SK-N-SH treated with all-trans-retinoic acid at 6 μM for 48 hours (cell line): Measurements from ENCODE around the gene NME1.

Experiments used
- ATAC-seq: fragments of 200-7000 bp; cut with Tn5 transposase; 3 replicates; pipeline ENCODE4 v1.9.1; 2020; ENCODE audit warnings: mild to moderate bottlenecking, moderate library complexity
- ARNTL ChIP-seq: fragments of 450-650 bp; formaldehyde crosslinking; IDR thresholded peaks from 2 replicates; pipeline ENCODE4 v1.5.0; 2020; ENCODE audit warnings: low read depth, mild to moderate bottlenecking, moderate library complexity, borderline replicate concordance
- BACH2 ChIP-seq: fragments of 250-450 bp; sonication (Bioruptor Pico); IDR thresholded peaks from 2 replicates; pipeline ENCODE4 v1.9.0; 2021; ENCODE audit warnings: mild to moderate bottlenecking, borderline replicate concordance
- CREB5 ChIP-seq: fragments of 250-450 bp; sonication (Bioruptor Pico); IDR thresholded peaks from 2 replicates; pipeline ENCODE4 v1.5.1; 2020; ENCODE audit warnings: low read depth, mild to moderate bottlenecking, moderate library complexity
- CSDC2 ChIP-seq: fragments of 250-450 bp; sonication (Bioruptor Pico); IDR thresholded peaks from 2 replicates; pipeline ENCODE4 v1.5.0; 2020; ENCODE audit warnings: mild to moderate bottlenecking, moderate library complexity
- CSRNP3 ChIP-seq: fragments of 250-450 bp; sonication (Bioruptor Pico); IDR thresholded peaks from 2 replicates; pipeline ENCODE4 v1.5.1; 2021; ENCODE audit warnings: mild to moderate bottlenecking, moderate library complexity
- ESRRG ChIP-seq: fragments of 250-450 bp; sonication (Bioruptor Pico); IDR thresholded peaks from 2 replicates; pipeline ENCODE4 v1.6.1; 2021; ENCODE audit warnings: mild to moderate bottlenecking
- GLIS3 ChIP-seq: fragments of 250-450 bp; sonication (Bioruptor Pico); IDR thresholded peaks from 2 replicates; pipeline ENCODE4 v1.5.0; 2020; ENCODE audit warnings: mild to moderate bottlenecking, moderate library complexity
- ISL1 ChIP-seq: fragments of 250-450 bp; sonication (Bioruptor Pico); IDR thresholded peaks from 2 replicates; pipeline ENCODE4 v2.1.2; 2022; ENCODE audit warnings: mild to moderate bottlenecking, moderate library complexity
- OSR1 ChIP-seq: fragments of 250-450 bp; sonication (Bioruptor Pico); IDR thresholded peaks from 2 replicates; pipeline ENCODE4 v1.8.0; 2022; ENCODE audit warnings: moderate library complexity, mild to moderate bottlenecking, inconsistent platforms
- PATZ1 ChIP-seq: fragments of 250-450 bp; sonication (Bioruptor Pico); IDR thresholded peaks from 2 replicates; pipeline ENCODE4 v1.8.0; 2020; ENCODE audit warnings: mild to moderate bottlenecking, moderate library complexity, borderline replicate concordance
- PPARA ChIP-seq: fragments of 250-450 bp; sonication (Bioruptor Pico); IDR thresholded peaks from 2 replicates; pipeline ENCODE4 v1.5.0; 2020; ENCODE audit warnings: mild to moderate bottlenecking, borderline replicate concordance
- RARB ChIP-seq: fragments of 250-450 bp; sonication (Bioruptor Pico); IDR thresholded peaks from 2 replicates; pipeline ENCODE4 v1.8.0; 2021; ENCODE audit warnings: mild to moderate bottlenecking, moderate library complexity
- SNAI2 ChIP-seq: fragments of 250-450 bp; sonication (Bioruptor Pico); IDR thresholded peaks from 2 replicates; pipeline ENCODE4 v1.5.0; 2020; ENCODE audit warnings: mild to moderate bottlenecking, moderate library complexity
- TCF4 ChIP-seq: fragments of 250-450 bp; sonication (Bioruptor Pico); IDR thresholded peaks from 2 replicates; pipeline ENCODE4 v1.8.0; 2021; ENCODE audit warnings: mild to moderate bottlenecking, moderate library complexity, borderline replicate concordance
- TOX ChIP-seq: fragments of 250-450 bp; sonication (Bioruptor Pico); IDR thresholded peaks from 2 replicates; pipeline ENCODE4 v1.8.0; 2021; ENCODE audit warnings: mild to moderate bottlenecking, moderate library complexity, borderline replicate concordance
- TSHZ2 ChIP-seq: fragments of 250-450 bp; sonication (Bioruptor Pico); IDR thresholded peaks from 2 replicates; pipeline ENCODE4 v1.5.0; 2020; ENCODE audit warnings: mild to moderate bottlenecking, moderate library complexity
- ZFP3 ChIP-seq: fragments of 250-450 bp; sonication (Bioruptor Pico); IDR thresholded peaks from 2 replicates; pipeline ENCODE4 v1.5.0; 2020; ENCODE audit warnings: mild to moderate bottlenecking, moderate library complexity
- ZFP30 ChIP-seq: fragments of 450-650 bp; formaldehyde crosslinking; IDR thresholded peaks from 2 replicates; pipeline ENCODE4 v1.5.0; 2022; ENCODE audit warnings: mild to moderate bottlenecking, moderate library complexity
- ZNF565 ChIP-seq: fragments of 450-650 bp; formaldehyde crosslinking; conservative IDR thresholded peaks from 2 replicates; pipeline ENCODE4 v1.5.0; 2020; ENCODE audit warnings: low read depth, mild to moderate bottlenecking, moderate library complexity
- ZNF8 ChIP-seq: fragments of 450-650 bp; formaldehyde crosslinking; IDR thresholded peaks from 2 replicates; pipeline ENCODE4 v1.5.0; 2020; ENCODE audit warnings: mild to moderate bottlenecking, moderate library complexity

The NME1 gene

GRCh38 chr17:51124640-51125503 is 28.5 kb upstream of the NME1 start (continued):
- TF ChIP-seq TSHZ2, result no peak
- no peak for TF ChIP-seq ZNF8 (CRISPR knock-in tag)
- TF ChIP-seq OSR1, result no peak
- no peak for TF ChIP-seq CREB5 (CRISPR knock-in tag)
- TF ChIP-seq, all 23 proteins: peak for 0

- ATAC-seq, result no peak
- TF ChIP-seq ZFP30 (CRISPR knock-in tag) (no peak), ISL1 (CRISPR knock-in tag) (no peak), OSR1 (no peak), BACH2 (CRISPR knock-in tag) (no peak), RARB (CRISPR knock-in tag) (no peak), ARNTL (CRISPR knock-in tag) (no peak), ZFP3 (CRISPR knock-in tag) (no peak), ESRRG (CRISPR knock-in tag) (no peak)
These were observed 25.3 kb upstream of the NME1 start for GRCh38 chr17:51128076-51128475.

GRCh38 chr17:51132964-51133319 is 20.4 kb upstream of the NME1 start:
- peak; percentile 54; the same call in 2 of the 3 replicates for ATAC-seq
- no peak for TF ChIP-seq TCF4 (CRISPR knock-in tag)

- no peak for TF ChIP-seq ZFP30 (CRISPR knock-in tag)
- TF ChIP-seq ZNF8 (CRISPR knock-in tag), result no peak
- TF ChIP-seq PATZ1 (CRISPR knock-in tag), result no peak
- TF ChIP-seq CREB5 (CRISPR knock-in tag), result no peak
- no peak for TF ChIP-seq TOX (CRISPR knock-in tag)
- no peak for TF ChIP-seq ESRRG (CRISPR knock-in tag)
- no peak for TF ChIP-seq RARB (CRISPR knock-in tag)
- no peak for TF ChIP-seq ARNTL (CRISPR knock-in tag)
- TF ChIP-seq SNAI2, result no peak
- TF ChIP-seq BACH2 (CRISPR knock-in tag), result no peak
- TF ChIP-seq GLIS3 (CRISPR knock-in tag), result no peak
- TF ChIP-seq ZNF565 (CRISPR knock-in tag), result no peak
- no peak for TF ChIP-seq CSDC2 (CRISPR knock-in tag)
- TF ChIP-seq ISL1 (CRISPR knock-in tag), result no peak
- no peak for TF ChIP-seq ZFP3 (CRISPR knock-in tag)
- no peak for TF ChIP-seq PPARA
- no peak for ATAC-seq
These were observed 20.0 kb upstream of the NME1 start for GRCh38 chr17:51133365-51133764.

- no peak for TF ChIP-seq ESRRG (CRISPR knock-in tag)
- TF ChIP-seq TSHZ2, result no peak
- TF ChIP-seq GLIS3 (CRISPR knock-in tag), result no peak
- TF ChIP-seq RARB (CRISPR knock-in tag), result no peak
- TF ChIP-seq ZFP30 (CRISPR knock-in tag), result no peak
- TF ChIP-seq CSRNP3 (CRISPR knock-in tag), result no peak
- no peak for ATAC-seq
These were observed 17.4 kb upstream of the NME1 start for GRCh38 chr17:51135956-51136355.
